ENCODE data around the gene FMN1.

The FMN1 gene

GRCh38 chr15:32905481-32905880, 289.0 kb downstream of the FMN1 start:
- no peak for DNase-seq

GRCh38 chr15:32904448-32904847, 290.1 kb downstream of the FMN1 start:
- no peak for DNase-seq

GRCh38 chr15:32903591-32904290, 290.8 kb downstream of the FMN1 start:
- DNase-seq, result no peak

- no peak for DNase-seq
These were observed 292.5 kb downstream of the FMN1 start for GRCh38 chr15:32901995-32902394.

- DNase-seq, result no peak
These were observed 293.3 kb downstream of the FMN1 start for GRCh38 chr15:32901192-32901591.

- DNase-seq, result no peak
These were observed 295.4 kb downstream of the FMN1 start for GRCh38 chr15:32899126-32899596.

- DNase-seq, result no peak
These were observed 296.1 kb downstream of the FMN1 start for GRCh38 chr15:32898414-32898813.

GRCh38 chr15:32893421-32893820, 301.1 kb downstream of the FMN1 start:
- DNase-seq, result no peak

- DNase-seq, result no peak
These were observed 305.3 kb downstream of the FMN1 start for GRCh38 chr15:32889214-32889613.

- no peak for DNase-seq
These were observed 306.2 kb downstream of the FMN1 start for GRCh38 chr15:32888221-32888761.

GRCh38 chr15:32887090-32887489, 307.4 kb downstream of the FMN1 start:
- no peak for DNase-seq

GRCh38 chr15:32886459-32886858, 308.1 kb downstream of the FMN1 start:
- no peak for DNase-seq

GRCh38 chr15:32885713-32886112, 308.8 kb downstream of the FMN1 start:
- DNase-seq, result no peak

GRCh38 chr15:32884146-32884545, 310.4 kb downstream of the FMN1 start:
- no peak for DNase-seq

GRCh38 chr15:32882955-32883354, 311.6 kb downstream of the FMN1 start:
- no peak for DNase-seq

GRCh38 chr15:32881528-32881927, 313.0 kb downstream of the FMN1 start:
- no peak for DNase-seq

GRCh38 chr15:32880642-32881041, 313.9 kb downstream of the FMN1 start:
- no peak for DNase-seq

- no peak for DNase-seq
These were observed 314.5 kb downstream of the FMN1 start for GRCh38 chr15:32879980-32880379.

- no peak for DNase-seq
These were observed 315.4 kb downstream of the FMN1 start for GRCh38 chr15:32878869-32879805.

- no peak for DNase-seq
These were observed 316.2 kb downstream of the FMN1 start for GRCh38 chr15:32878342-32878741.

- DNase-seq, result no peak
These were observed 317.1 kb downstream of the FMN1 start for GRCh38 chr15:32877252-32878019.

- DNase-seq, result no peak
These were observed 321.0 kb downstream of the FMN1 start for GRCh38 chr15:32873284-32874114.
